Measurements from ENCODE around the gene TDRD7. TPM values are rescaled to one million over a fixed set of nuclear protein-coding genes. Genes with fewer than 3 reads are reported as not detected.

TDRD7 gene, protein sequence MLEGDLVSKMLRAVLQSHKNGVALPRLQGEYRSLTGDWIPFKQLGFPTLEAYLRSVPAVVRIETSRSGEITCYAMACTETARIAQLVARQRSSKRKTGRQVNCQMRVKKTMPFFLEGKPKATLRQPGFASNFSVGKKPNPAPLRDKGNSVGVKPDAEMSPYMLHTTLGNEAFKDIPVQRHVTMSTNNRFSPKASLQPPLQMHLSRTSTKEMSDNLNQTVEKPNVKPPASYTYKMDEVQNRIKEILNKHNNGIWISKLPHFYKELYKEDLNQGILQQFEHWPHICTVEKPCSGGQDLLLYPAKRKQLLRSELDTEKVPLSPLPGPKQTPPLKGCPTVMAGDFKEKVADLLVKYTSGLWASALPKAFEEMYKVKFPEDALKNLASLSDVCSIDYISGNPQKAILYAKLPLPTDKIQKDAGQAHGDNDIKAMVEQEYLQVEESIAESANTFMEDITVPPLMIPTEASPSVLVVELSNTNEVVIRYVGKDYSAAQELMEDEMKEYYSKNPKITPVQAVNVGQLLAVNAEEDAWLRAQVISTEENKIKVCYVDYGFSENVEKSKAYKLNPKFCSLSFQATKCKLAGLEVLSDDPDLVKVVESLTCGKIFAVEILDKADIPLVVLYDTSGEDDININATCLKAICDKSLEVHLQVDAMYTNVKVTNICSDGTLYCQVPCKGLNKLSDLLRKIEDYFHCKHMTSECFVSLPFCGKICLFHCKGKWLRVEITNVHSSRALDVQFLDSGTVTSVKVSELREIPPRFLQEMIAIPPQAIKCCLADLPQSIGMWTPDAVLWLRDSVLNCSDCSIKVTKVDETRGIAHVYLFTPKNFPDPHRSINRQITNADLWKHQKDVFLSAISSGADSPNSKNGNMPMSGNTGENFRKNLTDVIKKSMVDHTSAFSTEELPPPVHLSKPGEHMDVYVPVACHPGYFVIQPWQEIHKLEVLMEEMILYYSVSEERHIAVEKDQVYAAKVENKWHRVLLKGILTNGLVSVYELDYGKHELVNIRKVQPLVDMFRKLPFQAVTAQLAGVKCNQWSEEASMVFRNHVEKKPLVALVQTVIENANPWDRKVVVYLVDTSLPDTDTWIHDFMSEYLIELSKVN
- 13.9 TPM for polyA plus RNA-seq (2012; ENCODE audit: missing spikeins)

DNA sequence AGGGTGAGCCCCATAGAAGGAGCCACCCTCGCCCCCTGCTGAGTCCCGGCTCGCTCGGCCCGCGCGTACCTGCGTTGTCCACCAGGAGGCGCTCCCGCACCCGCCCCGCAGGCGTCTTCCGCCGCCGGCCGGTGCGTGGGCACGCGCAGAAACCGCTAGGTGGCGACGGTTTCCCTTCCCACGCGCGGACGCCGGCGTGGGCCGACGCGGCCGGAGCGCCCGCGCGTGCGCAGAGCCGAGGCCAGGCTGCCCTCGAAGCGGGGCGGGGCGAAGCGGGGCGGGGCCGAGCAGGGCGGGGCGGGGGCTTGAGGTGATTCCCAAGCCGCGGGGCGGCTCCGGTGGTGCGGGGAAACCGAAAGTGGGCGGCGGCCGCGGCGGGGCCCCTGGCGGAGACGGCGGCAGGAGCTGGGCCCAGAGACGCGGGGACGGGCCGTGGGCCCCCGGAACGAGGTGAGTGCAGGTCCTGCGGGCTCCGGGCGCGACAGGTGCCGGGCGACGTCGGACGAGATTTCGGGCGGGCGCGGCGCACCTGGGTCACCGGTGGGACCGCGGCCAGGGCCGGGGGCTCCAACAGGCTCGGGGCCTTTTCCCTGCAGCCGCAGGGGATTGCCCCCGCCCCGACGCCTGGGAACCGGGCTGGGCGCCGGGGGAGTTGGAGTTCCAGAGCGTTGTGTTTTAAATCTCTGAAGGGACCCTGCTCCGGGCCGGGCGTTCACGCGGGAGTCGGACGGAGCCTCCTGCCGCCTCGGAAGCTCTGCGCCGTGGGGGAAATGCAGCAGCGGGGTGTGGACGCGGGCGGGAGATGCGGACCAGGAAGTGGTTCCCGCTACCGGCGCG lies at the start of gene TDRD7:
TDRD7 (plus strand) TSS at position 308 of the 837 bp plus-strand sequence. CDS start 16,370 bp downstream, outside the sequence.
- DNase-seq (ENCODE audit: insufficient read length) (peak; percentile 85), FAIRE-seq (peak; percentile 88)
- TF ChIP-seq POLR2AphosphoS5 (IDR thresholded peaks at IDR 0.05; ENCODE audit: low read depth, low read length) (no peak), POLR2A (IDR thresholded peaks at IDR 0.05; ENCODE audit: low read depth, low read length) (no peak), TAF1 (IDR thresholded peaks at IDR 0.05; ENCODE audit: borderline replicate concordance, low read depth, low read length) (no peak)

DNA sequence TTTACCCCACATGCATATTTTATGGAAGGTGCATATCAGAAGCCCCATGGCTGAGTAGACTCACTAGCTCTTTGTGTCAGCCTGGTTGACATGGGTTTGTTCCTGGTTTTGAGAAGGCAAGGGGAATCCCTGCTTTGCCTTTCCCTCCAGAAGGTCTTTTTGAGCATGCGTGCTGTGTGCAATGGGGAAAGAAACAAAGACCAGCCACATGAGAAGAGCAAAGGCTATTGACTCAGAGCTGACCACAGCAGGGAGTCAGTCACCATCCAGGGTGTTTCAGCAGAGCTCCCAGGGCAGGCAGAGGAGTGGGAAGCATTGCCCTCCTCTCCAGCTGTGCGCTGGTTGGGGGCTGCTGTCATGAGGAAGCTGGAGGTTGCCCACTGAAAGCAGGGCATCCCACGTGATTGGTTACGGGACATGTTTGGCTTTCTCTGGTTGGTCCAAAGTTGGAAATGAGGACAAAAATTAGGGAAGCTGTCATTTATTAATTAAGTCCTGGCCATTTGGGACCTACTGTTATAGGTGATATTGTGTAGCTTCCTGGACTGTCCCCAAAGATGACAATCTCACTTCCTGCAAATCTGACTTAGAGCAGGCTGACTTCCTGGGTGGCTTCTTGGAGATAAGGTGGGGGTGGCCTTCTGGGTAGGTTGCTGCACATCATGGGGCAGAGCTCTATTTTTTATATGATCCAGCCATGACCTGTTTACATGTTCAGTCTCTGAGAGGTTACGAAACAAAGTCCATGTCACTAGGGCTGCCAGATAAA lies 48.9 kb upstream of the TDRD7 start:
- FAIRE-seq (peak; percentile 67), DNase-seq (ENCODE audit: insufficient read length) (no peak)
- TF ChIP-seq POLR2A (IDR thresholded peaks at IDR 0.05; ENCODE audit: low read depth, low read length) (no peak), TAF1 (IDR thresholded peaks at IDR 0.05; ENCODE audit: borderline replicate concordance, low read depth, low read length) (no peak), POLR2AphosphoS5 (IDR thresholded peaks at IDR 0.05; ENCODE audit: low read depth, low read length) (no peak)

DNA sequence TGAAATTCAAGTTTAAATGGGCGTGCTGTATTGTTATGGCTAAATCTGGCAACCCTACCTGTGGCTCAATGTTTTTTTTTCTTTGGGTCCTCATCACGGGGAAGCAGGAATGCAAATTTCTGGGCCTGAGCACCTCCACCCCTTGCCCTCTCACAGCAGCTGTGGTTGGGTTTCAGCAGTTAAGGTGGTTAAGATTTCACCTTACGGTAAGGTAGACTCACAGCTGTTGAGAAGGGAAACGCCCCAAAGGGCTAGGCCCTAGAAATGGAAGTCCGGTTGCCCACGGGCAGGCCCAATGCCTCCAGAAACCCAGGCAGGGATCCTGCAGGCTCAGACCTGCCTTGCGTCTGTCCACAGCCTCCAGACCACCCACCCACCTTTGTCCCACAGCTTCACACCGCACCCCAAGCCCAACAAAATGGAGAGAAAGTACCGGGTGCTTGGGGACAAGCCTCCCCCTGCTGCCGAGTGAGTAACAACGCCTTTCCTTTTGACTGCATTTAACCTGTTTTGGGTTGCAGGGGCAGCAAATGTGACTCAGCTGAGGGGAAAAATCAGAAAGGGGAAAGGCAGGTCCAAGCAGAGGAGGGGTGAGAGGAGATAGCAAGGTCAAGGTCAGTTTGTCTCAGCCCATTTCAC lies 48.1 kb upstream of the TDRD7 start:
- DNase-seq (ENCODE audit: insufficient read length): no peak
- TF ChIP-seq POLR2AphosphoS5 (IDR thresholded peaks at IDR 0.05; ENCODE audit: low read depth, low read length): no peak
- 0 out of 2 replicates have a peak, but pooled peaks have one; percentile 32 for TF ChIP-seq TAF1 (IDR thresholded peaks at IDR 0.05; ENCODE audit: borderline replicate concordance, low read depth, low read length)
- peak; percentile 87 for FAIRE-seq

DNA sequence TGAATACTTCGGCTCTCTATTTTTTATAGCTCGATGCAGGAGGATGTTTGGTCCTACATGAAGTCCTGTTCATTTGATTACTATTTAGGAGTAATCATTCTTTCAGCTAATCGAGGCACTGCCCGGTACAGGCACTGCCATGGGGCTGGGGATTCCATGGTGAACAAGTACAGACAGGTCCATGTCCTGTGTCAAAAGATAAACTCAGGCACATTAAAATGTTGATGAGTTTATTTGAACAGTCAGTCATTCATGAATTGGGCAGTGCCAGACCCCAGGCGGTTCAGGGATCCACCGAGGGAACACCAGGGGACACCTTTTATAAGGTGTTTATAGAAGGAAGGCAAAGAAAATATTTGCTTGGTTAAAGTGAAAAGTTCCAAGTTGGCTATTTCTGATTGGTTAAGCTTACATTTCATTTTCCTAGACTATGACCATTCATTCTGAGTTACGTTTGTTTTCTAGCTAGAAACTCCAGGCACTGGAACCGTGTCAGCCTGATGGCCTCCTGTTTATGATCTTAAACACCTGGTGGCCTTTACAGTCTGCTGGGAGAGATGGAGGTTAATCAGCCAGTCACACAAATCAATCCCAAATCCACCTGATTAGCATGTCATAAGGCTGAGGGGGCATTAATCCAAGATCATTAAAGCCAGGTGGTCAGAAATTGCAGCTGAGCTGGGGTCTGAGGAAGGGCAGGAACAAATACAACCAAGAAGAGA lies 47.0 kb upstream of the TDRD7 start:
- DNase-seq (ENCODE audit: insufficient read length) (no peak), FAIRE-seq (peak; percentile 36)
- TF ChIP-seq POLR2A (IDR thresholded peaks at IDR 0.05; ENCODE audit: low read depth, low read length): no peak
- no peak for TF ChIP-seq POLR2AphosphoS5 (IDR thresholded peaks at IDR 0.05; ENCODE audit: low read depth, low read length)
- TF ChIP-seq TAF1 (IDR thresholded peaks at IDR 0.05; ENCODE audit: borderline replicate concordance, low read depth, low read length): no peak

DNA sequence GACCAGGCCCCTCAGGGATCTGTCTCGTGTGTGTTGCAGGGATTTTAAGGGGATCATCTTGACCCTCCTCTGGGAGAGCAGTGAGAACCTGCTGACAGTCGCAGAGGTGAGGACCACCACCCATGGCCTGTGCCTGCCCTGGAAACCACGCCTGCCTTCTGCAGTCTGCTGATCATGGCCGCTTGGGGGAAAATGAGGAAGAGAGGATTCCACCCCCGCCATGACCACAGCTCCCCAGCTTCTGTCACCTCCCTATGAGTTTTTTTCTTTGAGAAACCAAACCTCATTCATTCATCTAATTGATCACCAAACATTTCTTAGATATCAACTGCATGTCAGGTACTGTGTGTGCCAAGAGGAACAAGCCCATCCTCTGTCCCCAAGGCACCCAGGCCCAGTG lies 46.3 kb upstream of the TDRD7 start:
- DNase-seq (ENCODE audit: insufficient read length) (no peak), FAIRE-seq (no peak)
- TF ChIP-seq TAF1 (IDR thresholded peaks at IDR 0.05; ENCODE audit: borderline replicate concordance, low read depth, low read length) (no peak), POLR2AphosphoS5 (IDR thresholded peaks at IDR 0.05; ENCODE audit: low read depth, low read length) (no peak), POLR2A (IDR thresholded peaks at IDR 0.05; ENCODE audit: low read depth, low read length) (no peak)

DNA sequence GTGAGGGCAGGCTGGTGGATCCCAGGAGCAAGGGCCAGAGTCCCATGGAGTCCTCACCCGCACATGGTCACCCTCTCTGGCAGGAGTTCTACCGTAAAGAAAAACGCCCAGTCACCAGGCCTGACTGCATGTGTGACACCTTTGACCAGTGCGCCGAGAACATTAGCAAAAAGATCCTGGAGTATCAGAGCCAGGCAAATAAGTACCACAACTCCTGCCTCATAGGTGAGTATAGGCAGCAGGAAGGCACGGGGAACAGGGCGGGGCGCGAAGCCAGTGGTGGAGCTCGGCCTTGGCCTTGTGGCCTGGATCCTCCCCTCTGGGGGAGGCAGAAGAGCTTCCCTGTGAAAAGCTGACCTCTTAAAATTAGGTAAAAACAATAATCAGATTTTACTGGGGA lies 45.4 kb upstream of the TDRD7 start:
- FAIRE-seq (no peak), DNase-seq (ENCODE audit: insufficient read length) (no peak)
- TF ChIP-seq POLR2AphosphoS5 (IDR thresholded peaks at IDR 0.05; ENCODE audit: low read depth, low read length) (no peak), POLR2A (IDR thresholded peaks at IDR 0.05; ENCODE audit: low read depth, low read length) (no peak), TAF1 (IDR thresholded peaks at IDR 0.05; ENCODE audit: borderline replicate concordance, low read depth, low read length) (no peak)

DNA sequence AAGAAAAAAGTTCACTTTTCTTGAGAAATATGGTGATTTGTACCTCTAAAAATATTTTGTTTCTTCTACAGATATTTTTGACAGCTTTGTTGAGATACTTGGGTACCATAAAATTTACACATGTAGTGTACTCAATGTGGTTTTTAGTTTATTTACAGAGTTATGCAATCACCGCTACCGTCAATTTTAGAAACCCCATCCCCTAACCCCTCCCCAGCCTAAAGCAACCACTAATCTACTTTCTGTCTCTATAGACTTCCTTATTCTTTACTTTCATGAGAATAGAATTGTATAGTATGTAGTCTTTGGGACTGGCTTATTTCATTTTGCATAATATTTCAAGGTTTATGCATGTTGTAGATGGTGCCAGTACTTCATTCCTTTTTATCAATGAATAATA lies 45.0 kb upstream of the TDRD7 start:
- DNase-seq (ENCODE audit: insufficient read length): no peak
- FAIRE-seq: peak; percentile 17

DNA sequence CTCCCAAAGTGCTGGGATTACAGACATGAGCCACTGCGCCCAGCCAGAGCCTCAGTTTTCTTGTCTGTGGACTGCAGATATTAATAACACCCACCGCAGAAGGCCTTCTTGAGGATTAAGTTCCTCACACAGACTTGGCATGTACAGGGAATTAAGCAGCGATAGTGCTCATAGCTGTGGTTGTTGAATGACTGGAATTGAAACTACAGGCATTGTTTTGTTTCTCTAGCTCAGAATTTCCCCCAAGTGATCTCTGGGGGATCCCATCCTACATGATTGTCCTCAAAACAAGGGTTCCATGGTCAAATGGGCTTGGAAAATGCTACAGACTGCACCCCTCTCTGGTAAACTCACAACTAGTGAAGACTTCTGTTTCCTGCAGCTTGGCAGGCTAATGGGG lies 44.2 kb upstream of the TDRD7 start:
- TF ChIP-seq POLR2AphosphoS5 (IDR thresholded peaks at IDR 0.05; ENCODE audit: low read depth, low read length) (no peak), TAF1 (IDR thresholded peaks at IDR 0.05; ENCODE audit: borderline replicate concordance, low read depth, low read length) (no peak), POLR2A (IDR thresholded peaks at IDR 0.05; ENCODE audit: low read depth, low read length) (no peak)
- no peak for DNase-seq (ENCODE audit: insufficient read length)
- peak; percentile 74 for FAIRE-seq

More for the DNA sequence above, 45.0 kb upstream of the TDRD7 start:
- TF ChIP-seq TAF1 (IDR thresholded peaks at IDR 0.05; ENCODE audit: borderline replicate concordance, low read depth, low read length) (no peak), POLR2A (IDR thresholded peaks at IDR 0.05; ENCODE audit: low read depth, low read length) (no peak)

DNA sequence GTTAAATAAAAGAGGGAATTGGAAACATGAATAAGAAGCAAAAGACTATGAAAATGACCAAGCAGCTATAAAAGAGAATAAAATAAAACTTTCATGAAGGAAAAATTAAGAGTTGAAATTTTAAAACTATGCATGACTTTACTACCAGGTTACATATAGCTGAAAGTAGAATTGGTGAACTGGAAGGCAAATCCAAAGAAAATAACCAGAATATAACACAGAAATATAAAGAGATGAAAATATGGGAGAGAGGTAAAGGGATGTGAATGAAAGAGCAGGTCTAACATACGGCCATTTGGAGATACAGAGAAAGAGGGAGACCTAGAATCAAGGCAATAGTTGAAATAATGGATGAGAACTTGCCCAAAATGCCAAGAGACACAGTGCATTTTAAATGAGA lies 42.9 kb upstream of the TDRD7 start:
- no peak for FAIRE-seq
- no peak for TF ChIP-seq POLR2AphosphoS5 (IDR thresholded peaks at IDR 0.05; ENCODE audit: low read depth, low read length)
- no peak for TF ChIP-seq POLR2A (IDR thresholded peaks at IDR 0.05; ENCODE audit: low read depth, low read length)
- TF ChIP-seq TAF1 (IDR thresholded peaks at IDR 0.05; ENCODE audit: borderline replicate concordance, low read depth, low read length): no peak

More for the DNA sequence above, 42.9 kb upstream of the TDRD7 start:
- DNase-seq (ENCODE audit: insufficient read length): no peak
